Measurements from ENCODE around the gene TMX1.

TMX1 gene

DNA sequence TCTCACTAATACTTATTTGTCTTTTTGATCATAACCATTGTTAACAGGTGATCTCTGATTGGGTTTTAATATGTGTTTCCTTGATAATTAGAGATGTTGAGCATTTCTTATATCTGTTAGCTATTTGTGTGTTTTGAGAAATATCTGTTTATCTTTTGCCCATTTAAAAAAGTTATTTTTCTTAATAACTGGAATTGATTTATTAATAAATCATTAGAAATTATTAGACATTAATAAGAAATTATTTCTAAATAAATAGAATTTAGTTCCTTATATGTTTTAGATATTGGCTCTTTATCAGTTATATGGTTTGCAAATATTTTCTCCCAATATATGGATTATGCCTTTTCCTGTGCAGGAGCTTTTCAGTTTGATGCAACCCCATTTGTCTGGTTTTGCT, 18.7 kb downstream of the TMX1 start:
- Histone ChIP-seq H3K36me3 (ENCODE audit: insufficient read depth, low read length) (peaks cover 30% of the 10 kb centered on the region), H3K79me2 (ENCODE audit: insufficient read depth, low read length) (no peaks in the 10 kb centered on the region), H3F3A (ENCODE audit: low read depth) (0 out of 2 replicates have a peak, but pooled peaks cover under 1% of the 10 kb centered on the region), H4K20me1 (ENCODE audit: insufficient read depth, low read length, poor library complexity, severe bottlenecking) (peaks cover 3% of the 10 kb centered on the region), H3K27me3 (ENCODE audit: insufficient read depth, low read length, poor library complexity, severe bottlenecking) (no peaks in the 10 kb centered on the region), H3K4me1 (ENCODE audit: insufficient read depth, low read length, poor library complexity, severe bottlenecking) (peaks cover 3% of the 10 kb centered on the region), H3K9ac (ENCODE audit: low read depth, low read length, poor library complexity, severe bottlenecking) (no peak overlapping the region), H3K4me3 (ENCODE audit: low read length, poor library complexity, severe bottlenecking) (no peak overlapping the region), H3K9me3 (ENCODE audit: insufficient read depth, low read depth, low read length) (no peaks in the 10 kb centered on the region), H3K4me2 (ENCODE audit: low read depth, low read length, poor library complexity, severe bottlenecking) (no peak overlapping the region), H3K9me2 (replicated peaks; ENCODE audit: low read depth, low read length) (no peaks in the 10 kb centered on the region), H2AFZ (ENCODE audit: low read length) (no peak overlapping the region)
- no peak for TF ChIP-seq EZH2phosphoT487 (IDR thresholded peaks at IDR 0.05; ENCODE audit: borderline replicate concordance)
- TF ChIP-seq, protein P1, sequence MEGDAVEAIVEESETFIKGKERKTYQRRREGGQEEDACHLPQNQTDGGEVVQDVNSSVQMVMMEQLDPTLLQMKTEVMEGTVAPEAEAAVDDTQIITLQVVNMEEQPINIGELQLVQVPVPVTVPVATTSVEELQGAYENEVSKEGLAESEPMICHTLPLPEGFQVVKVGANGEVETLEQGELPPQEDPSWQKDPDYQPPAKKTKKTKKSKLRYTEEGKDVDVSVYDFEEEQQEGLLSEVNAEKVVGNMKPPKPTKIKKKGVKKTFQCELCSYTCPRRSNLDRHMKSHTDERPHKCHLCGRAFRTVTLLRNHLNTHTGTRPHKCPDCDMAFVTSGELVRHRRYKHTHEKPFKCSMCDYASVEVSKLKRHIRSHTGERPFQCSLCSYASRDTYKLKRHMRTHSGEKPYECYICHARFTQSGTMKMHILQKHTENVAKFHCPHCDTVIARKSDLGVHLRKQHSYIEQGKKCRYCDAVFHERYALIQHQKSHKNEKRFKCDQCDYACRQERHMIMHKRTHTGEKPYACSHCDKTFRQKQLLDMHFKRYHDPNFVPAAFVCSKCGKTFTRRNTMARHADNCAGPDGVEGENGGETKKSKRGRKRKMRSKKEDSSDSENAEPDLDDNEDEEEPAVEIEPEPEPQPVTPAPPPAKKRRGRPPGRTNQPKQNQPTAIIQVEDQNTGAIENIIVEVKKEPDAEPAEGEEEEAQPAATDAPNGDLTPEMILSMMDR (conservative IDR thresholded peaks at IDR 0.05; ENCODE audit: low read length): no peak

DNA sequence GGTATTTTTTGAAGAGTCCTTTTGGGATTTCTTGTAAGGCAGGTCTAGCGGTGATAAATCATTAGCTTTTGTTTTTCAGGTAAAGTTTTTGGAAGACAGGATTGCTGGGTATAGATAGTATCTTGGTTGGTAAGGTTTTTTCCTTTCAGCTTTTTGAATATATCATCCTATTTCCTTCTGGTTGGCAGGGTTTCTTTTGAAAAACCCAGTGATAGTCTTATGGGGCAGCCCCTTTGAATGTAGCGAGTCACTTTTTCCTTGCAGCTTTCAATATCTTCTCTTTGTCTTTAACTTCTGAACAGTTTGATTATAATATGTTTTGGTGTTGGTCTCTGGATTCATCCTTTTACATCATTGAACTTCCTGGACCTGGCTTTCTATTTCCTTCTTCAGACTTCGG, 20.2 kb downstream of the TMX1 start:
- H3K9ac ChIP-seq (ENCODE audit: low read depth, low read length, poor library complexity, severe bottlenecking): no peak overlapping the region
- H2AFZ ChIP-seq (ENCODE audit: low read length): no peak overlapping the region
- H3K9me2 ChIP-seq (replicated peaks; ENCODE audit: low read depth, low read length): no peaks in the 10 kb centered on the region
- H4K20me1 ChIP-seq (ENCODE audit: insufficient read depth, low read length, poor library complexity, severe bottlenecking): peaks cover 3% of the 10 kb centered on the region
- no peak overlapping the region for H3K4me3 ChIP-seq (ENCODE audit: low read length, poor library complexity, severe bottlenecking)
- 0 out of 2 replicates have a peak, but pooled peaks cover 3% of the 10 kb centered on the region for H3F3A ChIP-seq (ENCODE audit: low read depth)
- peaks cover 3% of the 10 kb centered on the region for H3K4me1 ChIP-seq (ENCODE audit: insufficient read depth, low read length, poor library complexity, severe bottlenecking)
- peaks cover 16% of the 10 kb centered on the region for H3K36me3 ChIP-seq (ENCODE audit: insufficient read depth, low read length)
- H3K79me2 ChIP-seq (ENCODE audit: insufficient read depth, low read length): no peaks in the 10 kb centered on the region
- TF ChIP-seq, protein P1 (conservative IDR thresholded peaks at IDR 0.05; ENCODE audit: low read length): no peak
- TF ChIP-seq EZH2phosphoT487 (IDR thresholded peaks at IDR 0.05; ENCODE audit: borderline replicate concordance): no peak
- no peak overlapping the region for H3K4me2 ChIP-seq (ENCODE audit: low read depth, low read length, poor library complexity, severe bottlenecking)
- no peaks in the 10 kb centered on the region for H3K9me3 ChIP-seq (ENCODE audit: insufficient read depth, low read depth, low read length)
- H3K27me3 ChIP-seq (ENCODE audit: insufficient read depth, low read length, poor library complexity, severe bottlenecking): no peaks in the 10 kb centered on the region

DNA sequence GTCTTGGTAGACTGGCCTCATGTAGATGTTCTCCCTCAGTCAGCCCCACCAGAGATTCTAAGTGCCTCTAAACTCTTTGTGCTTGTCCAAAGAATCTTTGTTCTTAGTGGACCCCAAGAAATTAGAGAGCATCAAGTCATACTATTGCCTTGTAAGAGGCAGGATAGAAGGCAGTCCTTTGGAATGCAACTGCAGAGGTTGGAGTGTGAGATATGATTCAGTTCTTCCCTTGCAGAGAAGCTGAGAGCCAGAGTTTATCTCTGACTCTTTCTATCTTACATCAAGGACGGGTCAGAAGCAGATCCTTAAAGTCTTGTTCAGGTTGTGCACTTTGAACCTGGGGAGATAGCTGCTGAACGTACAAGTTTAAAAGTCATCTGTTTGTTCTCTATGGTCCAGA, 21.1 kb downstream of the TMX1 start:
- Histone ChIP-seq H2AFZ (ENCODE audit: low read length) (no peak overlapping the region), H3K9me3 (ENCODE audit: insufficient read depth, low read depth, low read length) (no peaks in the 10 kb centered on the region), H3K27me3 (ENCODE audit: insufficient read depth, low read length, poor library complexity, severe bottlenecking) (no peaks in the 10 kb centered on the region), H3K9ac (ENCODE audit: low read depth, low read length, poor library complexity, severe bottlenecking) (no peak overlapping the region), H3K36me3 (ENCODE audit: insufficient read depth, low read length) (peaks cover 11% of the 10 kb centered on the region; the same call in 1 of the 2 replicates), H3K79me2 (ENCODE audit: insufficient read depth, low read length) (no peaks in the 10 kb centered on the region), H4K20me1 (ENCODE audit: insufficient read depth, low read length, poor library complexity, severe bottlenecking) (peaks cover 3% of the 10 kb centered on the region), H3K4me1 (ENCODE audit: insufficient read depth, low read length, poor library complexity, severe bottlenecking) (peaks cover 3% of the 10 kb centered on the region), H3K9me2 (replicated peaks; ENCODE audit: low read depth, low read length) (no peaks in the 10 kb centered on the region), H3K4me2 (ENCODE audit: low read depth, low read length, poor library complexity, severe bottlenecking) (no peak overlapping the region), H3K4me3 (ENCODE audit: low read length, poor library complexity, severe bottlenecking) (no peak overlapping the region), H3F3A (ENCODE audit: low read depth) (0 out of 2 replicates have a peak, but pooled peaks cover 3% of the 10 kb centered on the region)
- TF ChIP-seq, protein P1 (conservative IDR thresholded peaks at IDR 0.05; ENCODE audit: low read length): no peak
- TF ChIP-seq EZH2phosphoT487 (IDR thresholded peaks at IDR 0.05; ENCODE audit: borderline replicate concordance): no peak
